H1 (cell line): ENCODE results near the gene SPRN.

Experiments
- BRCA1 ChIP-seq: IDR thresholded peaks from 2 replicates; pipeline ENCODE4 v1.6.1; 2012; ENCODE audit warnings: low read depth, low read length, improper control_type of control experiment
- CHD7 ChIP-seq: fragments of 300-600 bp; sonication (generic); IDR thresholded peaks from 2 replicates; pipeline ENCODE4 v1.7.1; 2012; ENCODE audit warnings: low read length, moderate library complexity, mild to moderate bottlenecking, inconsistent platforms; ENCODE audit not compliant: insufficient replicate concordance
- CTCF ChIP-seq, 3 experiments: IDR thresholded peaks; 1 replicate in 2 of 3; 2 replicates in 1 of 3; pipeline versions ENCODE4 v1.5.1 to v1.6.1; 2011; ENCODE audit warnings: low read length in 3 of 3, mild to moderate bottlenecking in 3 of 3, inconsistent platforms in 2 of 3, low read depth in 1 of 3, moderate library complexity in 1 of 3; ENCODE audit not compliant: insufficient read depth in 1 of 3; ENCODE audit errors: control extremely low read depth in 1 of 3
- POLR2AphosphoS5 ChIP-seq: IDR thresholded peaks from 2 replicates; pipeline ENCODE4 v1.6.1; 2011; ENCODE audit warnings: low read depth, low read length
- SIN3A ChIP-seq, 2 experiments: IDR thresholded peaks in 1 of 2; conservative IDR thresholded peaks in 1 of 2; 2 replicates each; pipeline ENCODE4 v1.6.1; 2011 to 2012; ENCODE audit warnings: low read length in 2 of 2, improper control_type of control experiment in 1 of 2, low read depth in 1 of 2, mild to moderate bottlenecking in 1 of 2
- TAF7 ChIP-seq: optimal IDR thresholded peaks from 2 replicates; pipeline ENCODE3; 2011; ENCODE audit warnings: low read depth, mild to moderate bottlenecking, inconsistent platforms, low read length, moderate library complexity, borderline replicate concordance
- TCF12 ChIP-seq: IDR thresholded peaks from 2 replicates; pipeline ENCODE4 v1.6.1; 2011; ENCODE audit warnings: low read depth, mild to moderate bottlenecking, low read length
- YY1 ChIP-seq: IDR thresholded peaks from 2 replicates; pipeline ENCODE4 v1.6.1; 2011; ENCODE audit warnings: low read depth, mild to moderate bottlenecking, low read length
- ZNF274 ChIP-seq: IDR thresholded peaks from 2 replicates; pipeline ENCODE4 v1.7.0; 2012; ENCODE audit warnings: low read length, borderline replicate concordance; ENCODE audit errors: extremely low read depth

- TF ChIP-seq SIN3A (conservative IDR thresholded peaks at IDR 0.05 in 1 of 2, IDR thresholded peaks at IDR 0.05 in 1 of 2; ENCODE audit: low read depth in 1 of 2, low read length in 2 of 2) = peak; percentile 54 to 72; a peak in 2 of 4 replicates
- TF ChIP-seq CTCF (IDR thresholded peaks at IDR 0.05; ENCODE audit: control extremely low read depth in 1 of 3, insufficient read depth in 1 of 3, low read depth in 1 of 3, low read length in 3 of 3) = peak in 1 of 3 experiments; percentile 3; a peak in 1 of 4 replicates
- no peak for TF ChIP-seq ZNF274
- 0 out of 2 replicates have a peak, but pooled peaks have one; percentile 37 for TF ChIP-seq TCF12
- peak; percentile 91 for TF ChIP-seq POLR2AphosphoS5
- peak; percentile 82 for TF ChIP-seq TAF7
- TF ChIP-seq YY1 = peak; percentile 85; the same call in 1 of the 2 replicates
- no peak for TF ChIP-seq CHD7
- TF ChIP-seq BRCA1 = no peak
These were observed 30.3 kb downstream of the SPRN start, which contains the start of gene MTG1 for GRCh38 chr10:133394064-133394663.
